Body of pancreas (tissue), 4 donors: ENCODE measurements around the gene NCL.

Experiments
- CTCF ChIP-seq, 7 experiments: fragments of 450-650 bp in 4 of 7; fragments of 200-600 bp in 3 of 7; sonication (generic) in 3 of 7; IDR thresholded peaks; one replicate each; pipeline ENCODE4 v1.5.1; 2016 to 2019; ENCODE audit warnings: antibody characterized with exemption in 7 of 7
- POLR2A ChIP-seq, 3 donors: fragments of 450-650 bp; IDR thresholded peaks; one replicate each; pipeline ENCODE4 v1.6.1; 2016; ENCODE audit warnings: antibody characterized with exemption in 3 of 3, mild to moderate bottlenecking in 2 of 3

GRCh38 chr2:231423176-231423575, 41.1 kb downstream of the NCL start:
- TF ChIP-seq CTCF (IDR thresholded peaks at IDR 0.05) (no peak), POLR2A (IDR thresholded peaks at IDR 0.05) (no peak)
